ENCODE measurements around the gene OPRL1. TPM values are rescaled to one million over a fixed set of nuclear protein-coding genes. Genes with fewer than 3 reads are reported as not detected.

Gene OPRL1
- total RNA-seq, 4 donors from 2014 or later, result 0.14 to 0.32 TPM; not detected in 2

DNA sequence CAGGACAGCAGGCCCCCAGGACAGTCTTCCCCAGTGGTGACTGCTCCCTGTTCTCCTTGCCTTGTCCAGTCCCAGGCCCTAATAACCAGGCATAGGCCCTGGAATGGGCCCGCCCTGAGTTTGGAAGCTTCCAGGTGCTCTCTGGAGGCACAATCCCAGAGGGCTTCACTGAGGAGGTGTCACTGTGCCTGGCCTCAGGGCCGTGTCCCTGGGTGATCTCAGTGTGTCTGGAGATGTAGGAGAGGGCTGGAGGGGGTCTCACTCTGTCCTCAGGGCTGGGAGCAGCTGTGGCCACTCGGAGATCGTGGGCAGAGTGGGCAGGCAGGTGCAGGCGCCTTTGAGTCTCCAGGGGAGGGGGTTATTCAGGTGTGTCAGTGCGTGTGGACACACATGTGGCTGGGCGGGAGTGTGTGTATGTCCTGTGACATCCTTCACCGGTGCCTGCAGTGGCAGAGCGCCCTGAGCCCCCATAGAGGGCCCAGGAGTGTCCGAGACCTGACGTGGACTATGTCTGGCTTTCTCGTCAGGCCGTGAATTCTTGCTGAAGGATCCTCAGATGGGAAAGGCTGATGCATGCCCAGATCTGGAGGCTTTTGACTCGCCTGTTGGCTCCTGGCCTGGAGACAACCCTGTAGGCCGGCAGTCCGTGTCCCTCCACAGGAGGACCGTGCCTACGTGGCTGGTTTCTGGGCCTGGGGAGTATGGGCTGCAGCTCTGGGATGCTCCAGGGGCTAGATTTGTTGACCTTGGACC, 33.0 kb downstream of the OPRL1 start:
- WGBS, 2 donors (ENCODE audit: low coverage in 1 of 2), result 78% methylated on average over 18 of the region's 18 CpGs; no CpG with 5 or more reads in 1 of the 2 donors
- peaks cover 2% of the 10 kb centered on the region for H3K27me3 ChIP-seq
- no peak overlapping the region for H3K27ac ChIP-seq
- peak; percentile 2 for DNase-seq
- H3K4me1 ChIP-seq, result no peaks in the 10 kb centered on the region
- in situ Hi-C loops (cut with MboI; ENCODE audit: low pct_ligation_motif_present in 1 of 4, low pct_unique_long_range_greater_than_20kb in 1 of 4, low sequenced_read_pairs in 3 of 4), result no loop called here
- no peaks in the 10 kb centered on the region for H3K36me3 ChIP-seq
- H3K9me3 ChIP-seq, result no peaks in the 10 kb centered on the region
- H3K4me3 ChIP-seq, result no peak overlapping the region
- intact Hi-C loops (cut with DNase I; ENCODE audit: low total_unique reads), result loop anchor here (5.0 kb wide), 1 partner anchor 76 kb away; the partner anchor contains the start of gene C20orf204
- TF ChIP-seq POLR2AphosphoS5 (IDR thresholded peaks at IDR 0.05) (no peak), EP300 (IDR thresholded peaks at IDR 0.05; ENCODE audit: low read depth) (no peak), POLR2A (IDR thresholded peaks at IDR 0.05) (no peak)
- TF ChIP-seq, protein P1, sequence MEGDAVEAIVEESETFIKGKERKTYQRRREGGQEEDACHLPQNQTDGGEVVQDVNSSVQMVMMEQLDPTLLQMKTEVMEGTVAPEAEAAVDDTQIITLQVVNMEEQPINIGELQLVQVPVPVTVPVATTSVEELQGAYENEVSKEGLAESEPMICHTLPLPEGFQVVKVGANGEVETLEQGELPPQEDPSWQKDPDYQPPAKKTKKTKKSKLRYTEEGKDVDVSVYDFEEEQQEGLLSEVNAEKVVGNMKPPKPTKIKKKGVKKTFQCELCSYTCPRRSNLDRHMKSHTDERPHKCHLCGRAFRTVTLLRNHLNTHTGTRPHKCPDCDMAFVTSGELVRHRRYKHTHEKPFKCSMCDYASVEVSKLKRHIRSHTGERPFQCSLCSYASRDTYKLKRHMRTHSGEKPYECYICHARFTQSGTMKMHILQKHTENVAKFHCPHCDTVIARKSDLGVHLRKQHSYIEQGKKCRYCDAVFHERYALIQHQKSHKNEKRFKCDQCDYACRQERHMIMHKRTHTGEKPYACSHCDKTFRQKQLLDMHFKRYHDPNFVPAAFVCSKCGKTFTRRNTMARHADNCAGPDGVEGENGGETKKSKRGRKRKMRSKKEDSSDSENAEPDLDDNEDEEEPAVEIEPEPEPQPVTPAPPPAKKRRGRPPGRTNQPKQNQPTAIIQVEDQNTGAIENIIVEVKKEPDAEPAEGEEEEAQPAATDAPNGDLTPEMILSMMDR (IDR thresholded peaks at IDR 0.05), result no peak

DNA sequence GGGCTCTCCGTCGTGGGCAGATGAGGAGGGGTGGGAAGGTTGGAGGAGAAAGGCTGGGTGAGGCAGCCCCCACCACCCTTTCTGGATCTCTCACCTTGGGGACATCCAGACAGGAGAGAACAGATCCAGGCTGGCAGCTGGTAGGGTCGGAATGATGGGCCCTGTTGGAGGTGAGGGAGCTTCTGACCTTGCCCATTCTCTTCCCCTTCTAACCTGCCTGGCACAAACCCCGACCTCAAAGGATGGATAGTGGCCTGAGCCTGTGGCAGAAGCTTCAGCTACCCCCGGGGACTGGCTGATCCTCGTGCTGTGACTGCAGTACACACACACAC, 33.5 kb downstream of the OPRL1 start:
- DNase-seq, result peak; percentile 1
- Histone ChIP-seq H3K27me3 (peaks cover 2% of the 10 kb centered on the region), H3K4me1 (no peaks in the 10 kb centered on the region), H3K9me3 (no peaks in the 10 kb centered on the region), H3K4me3 (no peak overlapping the region), H3K27ac (no peak overlapping the region), H3K36me3 (no peaks in the 10 kb centered on the region)
- WGBS, 2 donors (ENCODE audit: low coverage in 1 of 2), result 51 to 70% methylated on average over 3 to 6 of the region's 6 CpGs
- in situ Hi-C loops (cut with MboI; ENCODE audit: low pct_ligation_motif_present in 1 of 4, low pct_unique_long_range_greater_than_20kb in 1 of 4, low sequenced_read_pairs in 3 of 4) (no loop called here), intact Hi-C loops (cut with DNase I; ENCODE audit: low total_unique reads) (loop anchor here (5.0 kb wide), 1 partner anchor 76 kb away; the partner anchor contains the start of gene C20orf204)
- TF ChIP-seq EP300 (IDR thresholded peaks at IDR 0.05; ENCODE audit: low read depth), result no peak
- no peak for TF ChIP-seq POLR2AphosphoS5 (IDR thresholded peaks at IDR 0.05)
- TF ChIP-seq, protein P1 (IDR thresholded peaks at IDR 0.05), result no peak
- no peak for TF ChIP-seq POLR2A (IDR thresholded peaks at IDR 0.05)

DNA sequence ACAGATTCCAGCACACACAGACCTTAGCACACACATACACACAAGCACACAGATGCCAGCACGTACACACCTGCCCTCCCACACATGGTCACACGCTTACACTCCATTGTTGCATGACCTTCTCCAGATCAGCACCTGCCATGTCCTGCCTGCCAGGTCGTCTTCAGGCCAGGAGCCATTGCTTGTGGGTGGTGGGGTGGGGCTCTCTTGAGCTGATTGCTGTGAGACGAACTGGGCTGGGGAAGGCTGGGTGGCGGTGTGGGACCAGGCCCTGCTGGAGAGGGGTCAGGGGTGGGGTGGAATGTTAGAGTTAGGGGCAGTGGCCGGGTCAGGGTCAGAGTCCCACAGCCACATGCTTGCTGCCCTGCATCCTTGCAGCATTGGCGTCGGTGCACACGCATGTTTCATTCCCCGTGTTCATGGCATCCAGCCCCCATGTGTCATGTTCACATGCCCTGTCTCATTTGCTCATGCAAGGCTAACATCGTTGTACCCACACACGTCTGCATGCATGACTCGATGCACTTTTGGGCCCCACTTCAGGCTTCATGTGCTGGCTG, 34.0 kb downstream of the OPRL1 start:
- Histone ChIP-seq H3K27me3 (peaks cover 2% of the 10 kb centered on the region), H3K4me3 (no peak overlapping the region), H3K36me3 (no peaks in the 10 kb centered on the region), H3K9me3 (no peaks in the 10 kb centered on the region), H3K27ac (no peak overlapping the region), H3K4me1 (no peaks in the 10 kb centered on the region)
- TF ChIP-seq EP300 (IDR thresholded peaks at IDR 0.05; ENCODE audit: low read depth), result no peak
- TF ChIP-seq, protein P1 (IDR thresholded peaks at IDR 0.05), result no peak
- TF ChIP-seq POLR2A (IDR thresholded peaks at IDR 0.05), result no peak
- TF ChIP-seq POLR2AphosphoS5 (IDR thresholded peaks at IDR 0.05), result no peak
- peak; percentile 2 for DNase-seq
- in situ Hi-C loops (cut with MboI; ENCODE audit: low pct_ligation_motif_present in 1 of 4, low pct_unique_long_range_greater_than_20kb in 1 of 4, low sequenced_read_pairs in 3 of 4), result no loop called here
- intact Hi-C loops (cut with DNase I; ENCODE audit: low total_unique reads), result loop anchor here (5.0 kb wide), 1 partner anchor 77 kb away; the partner anchor contains the start of gene C20orf204
- WGBS, 2 donors (ENCODE audit: low coverage in 1 of 2), result 53 to 78% methylated on average over 2 to 13 of the region's 13 CpGs

DNA sequence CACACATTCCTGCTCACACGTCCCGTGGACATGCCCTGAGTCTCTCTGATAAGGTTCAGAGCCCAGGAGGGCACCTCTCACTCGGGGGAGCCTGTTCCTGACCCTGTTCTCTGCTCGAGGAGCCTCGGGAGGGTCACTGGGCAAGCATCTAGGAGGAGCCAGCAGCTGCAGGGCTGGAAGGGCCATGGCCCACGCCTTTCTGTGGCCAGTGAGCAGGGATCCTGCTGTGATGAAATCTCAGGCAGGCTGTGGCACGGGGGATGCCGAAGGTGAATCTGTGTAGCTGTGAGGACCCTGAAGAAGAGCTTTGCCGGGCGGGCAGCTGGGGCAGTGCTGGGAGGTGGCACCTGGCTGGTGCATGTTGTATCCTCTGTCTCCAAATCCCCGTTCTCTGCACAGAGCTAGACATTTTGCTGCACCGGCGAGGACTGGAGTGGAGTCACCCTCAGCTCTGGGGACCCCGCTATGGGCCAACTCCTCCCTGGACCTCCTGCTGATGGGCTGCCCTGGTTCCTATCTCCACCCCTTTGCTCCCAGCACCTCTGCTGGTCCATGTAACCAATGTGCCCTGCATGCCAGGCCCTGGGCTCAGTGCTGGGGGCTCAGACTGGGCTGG, 34.6 kb downstream of the OPRL1 start:
- no peaks in the 10 kb centered on the region for H3K9me3 ChIP-seq
- TF ChIP-seq POLR2AphosphoS5 (IDR thresholded peaks at IDR 0.05) (no peak), EP300 (IDR thresholded peaks at IDR 0.05; ENCODE audit: low read depth) (no peak), POLR2A (IDR thresholded peaks at IDR 0.05) (no peak)
- TF ChIP-seq, protein P1 (IDR thresholded peaks at IDR 0.05), result no peak
- H3K36me3 ChIP-seq, result no peaks in the 10 kb centered on the region
- 76% methylated on average over 14 of the region's 14 CpGs; no CpG with 5 or more reads in 1 of the 2 donors for WGBS, 2 donors (ENCODE audit: low coverage in 1 of 2)
- intact Hi-C loops (cut with DNase I; ENCODE audit: low total_unique reads), result loop anchor here (5.0 kb wide), 1 partner anchor 77 kb away; the partner anchor contains the start of gene C20orf204
- no peaks in the 10 kb centered on the region for H3K4me1 ChIP-seq
- in situ Hi-C loops (cut with MboI; ENCODE audit: low pct_ligation_motif_present in 1 of 4, low pct_unique_long_range_greater_than_20kb in 1 of 4, low sequenced_read_pairs in 3 of 4), result no loop called here
- no peak overlapping the region for H3K4me3 ChIP-seq
- no peaks in the 10 kb centered on the region for H3K27me3 ChIP-seq
- H3K27ac ChIP-seq, result no peak overlapping the region
- DNase-seq, result peak; percentile 3
